ENCODE results near the gene ATL1. TPM values are rescaled to one million over a fixed set of nuclear protein-coding genes. Genes with fewer than 3 reads are reported as not detected.

ATL1 gene
- total and polyA plus RNA-seq, 2 experiments from 2014 or later = 3.5 to 7.0 TPM

GRCh38 chr14:50667684-50667995 is 107.7 kb downstream of the ATL1 start:
- H2AFZ ChIP-seq = no peak overlapping the region
- peaks cover 9% of the 10 kb centered on the region; the same call in 1 of the 2 replicates for H4K20me1 ChIP-seq (replicated peaks; ENCODE audit: insufficient read depth)
- Mint-ChIP-seq H3K4me1 (peaks cover 16% of the 10 kb centered on the region), H3K9me3 (no peaks in the 10 kb centered on the region), H3K27me3 (ENCODE audit: insufficient read depth, low read depth, poor library complexity) (peaks cover 4% of the 10 kb centered on the region), H3K4me3 (no peak overlapping the region; the same call in 2 of the 3 replicates), H3K36me3 (ENCODE audit: low read depth) (peaks cover 19% of the 10 kb centered on the region), H3K27ac (peak overlapping the region; percentile 94)
- DNase-seq (ENCODE audit: low spot score) (peak; percentile 74), ATAC-seq (peak; percentile 67)
- peaks cover 29% of the 10 kb centered on the region for H3K4me1 ChIP-seq (ENCODE audit: insufficient read depth)
- TF ChIP-seq NANOG (IDR thresholded peaks at IDR 0.05; ENCODE audit: borderline replicate concordance) = no peak
- TF ChIP-seq, protein P1, sequence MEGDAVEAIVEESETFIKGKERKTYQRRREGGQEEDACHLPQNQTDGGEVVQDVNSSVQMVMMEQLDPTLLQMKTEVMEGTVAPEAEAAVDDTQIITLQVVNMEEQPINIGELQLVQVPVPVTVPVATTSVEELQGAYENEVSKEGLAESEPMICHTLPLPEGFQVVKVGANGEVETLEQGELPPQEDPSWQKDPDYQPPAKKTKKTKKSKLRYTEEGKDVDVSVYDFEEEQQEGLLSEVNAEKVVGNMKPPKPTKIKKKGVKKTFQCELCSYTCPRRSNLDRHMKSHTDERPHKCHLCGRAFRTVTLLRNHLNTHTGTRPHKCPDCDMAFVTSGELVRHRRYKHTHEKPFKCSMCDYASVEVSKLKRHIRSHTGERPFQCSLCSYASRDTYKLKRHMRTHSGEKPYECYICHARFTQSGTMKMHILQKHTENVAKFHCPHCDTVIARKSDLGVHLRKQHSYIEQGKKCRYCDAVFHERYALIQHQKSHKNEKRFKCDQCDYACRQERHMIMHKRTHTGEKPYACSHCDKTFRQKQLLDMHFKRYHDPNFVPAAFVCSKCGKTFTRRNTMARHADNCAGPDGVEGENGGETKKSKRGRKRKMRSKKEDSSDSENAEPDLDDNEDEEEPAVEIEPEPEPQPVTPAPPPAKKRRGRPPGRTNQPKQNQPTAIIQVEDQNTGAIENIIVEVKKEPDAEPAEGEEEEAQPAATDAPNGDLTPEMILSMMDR (conservative IDR thresholded peaks at IDR 0.05; ENCODE audit: low read depth in 2 of 2) = peak in 1 of 2 experiments; percentile 36; a peak in 3 of 4 replicates
- peak overlapping the region; percentile 65 for H3K4me3 ChIP-seq
- peak overlapping the region; percentile 93 for H3K27ac ChIP-seq (ENCODE audit: low read depth)
- peaks cover 4% of the 10 kb centered on the region; the same call in 1 of the 2 replicates for H3K36me3 ChIP-seq (ENCODE audit: insufficient read depth)
- H3K27me3 ChIP-seq (ENCODE audit: insufficient read depth) = no peaks in the 10 kb centered on the region
- H3K9me2 ChIP-seq (ENCODE audit: insufficient read depth) = no peaks in the 10 kb centered on the region
- peaks cover 49% of the 10 kb centered on the region for H3K79me2 ChIP-seq (replicated peaks; ENCODE audit: insufficient read depth)
- H3K4me2 ChIP-seq = peak overlapping the region; percentile 77
- H3F3A ChIP-seq (replicated peaks; ENCODE audit: low read depth) = no peaks in the 10 kb centered on the region

DNA sequence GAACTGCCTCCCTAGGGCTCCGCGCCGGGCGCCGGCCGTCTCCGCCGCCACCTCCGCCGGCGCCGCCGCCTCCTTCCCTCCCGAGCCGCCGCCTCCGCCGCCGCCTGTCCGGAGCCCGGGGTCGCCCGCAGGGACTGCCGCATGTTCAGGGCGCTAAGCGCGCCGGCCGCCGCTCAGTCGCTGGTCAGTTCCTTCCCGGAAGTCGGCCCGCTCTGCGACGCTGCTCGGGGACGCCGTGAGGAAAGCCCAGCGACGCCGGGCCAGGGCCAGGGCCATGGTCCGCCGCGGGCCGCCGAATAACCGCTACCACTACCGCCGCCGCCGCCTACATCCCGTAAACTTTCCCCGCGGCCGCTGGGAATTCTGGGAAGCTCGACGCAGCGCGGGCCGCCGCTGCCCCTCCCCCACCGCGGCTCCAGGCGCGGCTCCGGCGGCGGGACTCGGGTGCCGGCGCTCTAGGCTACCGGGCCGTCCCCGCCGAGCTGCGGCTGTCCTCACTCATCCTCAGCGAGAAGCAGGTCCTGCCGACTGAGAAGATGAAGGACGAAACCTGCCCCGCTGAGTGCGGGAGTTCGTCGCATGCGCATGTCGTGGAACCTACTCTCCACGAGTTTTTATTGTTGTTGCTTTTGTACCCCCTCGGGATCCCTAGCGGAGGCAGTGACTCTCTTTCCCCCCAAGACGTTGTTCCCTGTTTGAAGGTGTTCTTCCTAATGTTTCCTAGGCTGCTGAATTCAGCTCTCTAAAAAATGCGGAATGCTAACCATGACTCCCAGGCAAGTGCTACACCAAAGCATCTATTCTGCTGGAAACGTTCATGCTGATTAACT is 108.3 kb downstream of the ATL1 start, which contains the start of gene SAV1:
Gene SAV1, minus strand, starts transcription at position 311 of the 830 bp plus-strand sequence. CDS start 339 bp downstream, outside the sequence.
- Histone ChIP-seq H3K9me2 (ENCODE audit: insufficient read depth) (no peaks in the 10 kb centered on the region), H3K4me3 (peak within 1 kb of the TSS; percentile 65), H3K27me3 (ENCODE audit: insufficient read depth) (no peaks in the 10 kb centered on the region), H3K4me2 (peak within 1 kb of the TSS; percentile 77), H3K4me1 (ENCODE audit: insufficient read depth) (peaks cover 29% of the 10 kb centered on the region), H4K20me1 (replicated peaks; ENCODE audit: insufficient read depth) (peaks cover 9% of the 10 kb centered on the region; the same call in 1 of the 2 replicates), H2AFZ (no peak within 1 kb of the TSS), H3K36me3 (ENCODE audit: insufficient read depth) (peaks cover 4% of the 10 kb centered on the region; the same call in 1 of the 2 replicates), H3K79me2 (replicated peaks; ENCODE audit: insufficient read depth) (peaks cover 44% of the 10 kb centered on the region), H3K27ac (ENCODE audit: low read depth) (peak within 1 kb of the TSS; percentile 93), H3F3A (replicated peaks; ENCODE audit: low read depth) (no peaks in the 10 kb centered on the region)
- Mint-ChIP-seq H3K4me3 (no peak within 1 kb of the TSS; the same call in 2 of the 3 replicates), H3K4me1 (peaks cover 15% of the 10 kb centered on the region), H3K36me3 (ENCODE audit: low read depth) (peaks cover 14% of the 10 kb centered on the region), H3K27me3 (ENCODE audit: insufficient read depth, low read depth, poor library complexity) (peaks cover 4% of the 10 kb centered on the region), H3K9me3 (no peaks in the 10 kb centered on the region), H3K27ac (peak within 1 kb of the TSS; percentile 94)
- ATAC-seq (peak; percentile 57), DNase-seq (ENCODE audit: low spot score) (peak; percentile 93)
- TF ChIP-seq, protein P2, sequence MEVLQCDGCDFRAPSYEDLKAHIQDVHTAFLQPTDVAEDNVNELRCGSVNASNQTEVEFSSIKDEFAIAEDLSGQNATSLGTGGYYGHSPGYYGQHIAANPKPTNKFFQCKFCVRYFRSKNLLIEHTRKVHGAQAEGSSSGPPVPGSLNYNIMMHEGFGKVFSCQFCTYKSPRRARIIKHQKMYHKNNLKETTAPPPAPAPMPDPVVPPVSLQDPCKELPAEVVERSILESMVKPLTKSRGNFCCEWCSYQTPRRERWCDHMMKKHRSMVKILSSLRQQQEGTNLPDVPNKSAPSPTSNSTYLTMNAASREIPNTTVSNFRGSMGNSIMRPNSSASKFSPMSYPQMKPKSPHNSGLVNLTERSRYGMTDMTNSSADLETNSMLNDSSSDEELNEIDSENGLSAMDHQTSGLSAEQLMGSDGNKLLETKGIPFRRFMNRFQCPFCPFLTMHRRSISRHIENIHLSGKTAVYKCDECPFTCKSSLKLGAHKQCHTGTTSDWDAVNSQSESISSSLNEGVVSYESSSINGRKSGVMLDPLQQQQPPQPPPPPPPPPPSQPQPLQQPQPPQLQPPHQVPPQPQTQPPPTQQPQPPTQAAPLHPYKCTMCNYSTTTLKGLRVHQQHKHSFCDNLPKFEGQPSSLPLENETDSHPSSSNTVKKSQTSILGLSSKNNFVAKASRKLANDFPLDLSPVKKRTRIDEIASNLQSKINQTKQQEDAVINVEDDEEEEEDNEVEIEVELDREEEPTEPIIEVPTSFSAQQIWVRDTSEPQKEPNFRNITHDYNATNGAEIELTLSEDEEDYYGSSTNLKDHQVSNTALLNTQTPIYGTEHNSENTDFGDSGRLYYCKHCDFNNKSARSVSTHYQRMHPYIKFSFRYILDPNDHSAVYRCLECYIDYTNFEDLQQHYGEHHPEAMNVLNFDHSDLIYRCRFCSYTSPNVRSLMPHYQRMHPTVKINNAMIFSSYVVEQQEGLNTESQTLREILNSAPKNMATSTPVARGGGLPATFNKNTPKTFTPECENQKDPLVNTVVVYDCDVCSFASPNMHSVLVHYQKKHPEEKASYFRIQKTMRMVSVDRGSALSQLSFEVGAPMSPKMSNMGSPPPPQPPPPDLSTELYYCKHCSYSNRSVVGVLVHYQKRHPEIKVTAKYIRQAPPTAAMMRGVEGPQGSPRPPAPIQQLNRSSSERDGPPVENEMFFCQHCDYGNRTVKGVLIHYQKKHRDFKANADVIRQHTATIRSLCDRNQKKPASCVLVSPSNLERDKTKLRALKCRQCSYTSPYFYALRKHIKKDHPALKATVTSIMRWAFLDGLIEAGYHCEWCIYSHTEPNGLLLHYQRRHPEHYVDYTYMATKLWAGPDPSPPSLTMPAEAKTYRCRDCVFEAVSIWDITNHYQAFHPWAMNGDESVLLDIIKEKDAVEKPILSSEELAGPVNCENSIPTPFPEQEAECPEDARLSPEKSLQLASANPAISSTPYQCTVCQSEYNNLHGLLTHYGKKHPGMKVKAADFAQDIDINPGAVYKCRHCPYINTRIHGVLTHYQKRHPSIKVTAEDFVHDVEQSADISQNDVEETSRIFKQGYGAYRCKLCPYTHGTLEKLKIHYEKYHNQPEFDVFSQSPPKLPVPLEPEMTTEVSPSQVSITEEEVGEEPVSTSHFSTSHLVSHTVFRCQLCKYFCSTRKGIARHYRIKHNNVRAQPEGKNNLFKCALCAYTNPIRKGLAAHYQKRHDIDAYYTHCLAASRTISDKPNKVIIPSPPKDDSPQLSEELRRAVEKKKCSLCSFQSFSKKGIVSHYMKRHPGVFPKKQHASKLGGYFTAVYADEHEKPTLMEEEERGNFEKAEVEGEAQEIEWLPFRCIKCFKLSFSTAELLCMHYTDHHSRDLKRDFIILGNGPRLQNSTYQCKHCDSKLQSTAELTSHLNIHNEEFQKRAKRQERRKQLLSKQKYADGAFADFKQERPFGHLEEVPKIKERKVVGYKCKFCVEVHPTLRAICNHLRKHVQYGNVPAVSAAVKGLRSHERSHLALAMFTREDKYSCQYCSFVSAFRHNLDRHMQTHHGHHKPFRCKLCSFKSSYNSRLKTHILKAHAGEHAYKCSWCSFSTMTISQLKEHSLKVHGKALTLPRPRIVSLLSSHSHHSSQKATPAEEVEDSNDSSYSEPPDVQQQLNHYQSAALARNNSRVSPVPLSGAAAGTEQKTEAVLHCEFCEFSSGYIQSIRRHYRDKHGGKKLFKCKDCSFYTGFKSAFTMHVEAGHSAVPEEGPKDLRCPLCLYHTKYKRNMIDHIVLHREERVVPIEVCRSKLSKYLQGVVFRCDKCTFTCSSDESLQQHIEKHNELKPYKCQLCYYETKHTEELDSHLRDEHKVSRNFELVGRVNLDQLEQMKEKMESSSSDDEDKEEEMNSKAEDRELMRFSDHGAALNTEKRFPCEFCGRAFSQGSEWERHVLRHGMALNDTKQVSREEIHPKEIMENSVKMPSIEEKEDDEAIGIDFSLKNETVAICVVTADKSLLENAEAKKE (CRISPR knock-in tag; IDR thresholded peaks at IDR 0.05) = no peak
- TF ChIP-seq, protein P1 (conservative IDR thresholded peaks at IDR 0.05; ENCODE audit: low read depth in 2 of 2) = no peak
- no peak for TF ChIP-seq STAT1 (IDR thresholded peaks at IDR 0.05; ENCODE audit: unreplicated experiment)
- TF ChIP-seq EZH2 (IDR thresholded peaks at IDR 0.05; ENCODE audit: low read depth, unreplicated experiment) = no peak
- peak; percentile 93 for TF ChIP-seq POLR2AphosphoS5 (IDR thresholded peaks at IDR 0.05; ENCODE audit: low read depth)
- no peak for TF ChIP-seq NANOG (IDR thresholded peaks at IDR 0.05; ENCODE audit: borderline replicate concordance)
- TF ChIP-seq ZNF114 (CRISPR knock-in tag; IDR thresholded peaks at IDR 0.05) = no peak
- TF ChIP-seq CREB1 (CRISPR knock-in tag; IDR thresholded peaks at IDR 0.05; ENCODE audit: low read depth) = peak; percentile 80

Measured in GM23338 (cell line).